Lower leg skin (tissue), 3 donors: ENCODE results near the gene KRT31.

Source experiments
- CTCF ChIP-seq, 3 donors: fragments of 450-650 bp; IDR thresholded peaks; one replicate each; pipeline ENCODE4 v1.5.1; 2016; ENCODE audit warnings: antibody characterized with exemption in 3 of 3, mild to moderate bottlenecking in 3 of 3, moderate library complexity in 2 of 3
- POLR2A ChIP-seq, 2 donors: fragments of 450-650 bp; IDR thresholded peaks; one replicate each; pipeline ENCODE4 v1.6.1; 2016 to 2017; ENCODE audit warnings: antibody characterized with exemption in 2 of 2, mild to moderate bottlenecking in 1 of 2, moderate library complexity in 1 of 2

GRCh38 chr17:41345992-41346391, 51.4 kb downstream of the KRT31 start:
- TF ChIP-seq CTCF (IDR thresholded peaks at IDR 0.05) (no peak), POLR2A (IDR thresholded peaks at IDR 0.05) (no peak)
